Measurements from ENCODE around the gene PRRC1.

DNA sequence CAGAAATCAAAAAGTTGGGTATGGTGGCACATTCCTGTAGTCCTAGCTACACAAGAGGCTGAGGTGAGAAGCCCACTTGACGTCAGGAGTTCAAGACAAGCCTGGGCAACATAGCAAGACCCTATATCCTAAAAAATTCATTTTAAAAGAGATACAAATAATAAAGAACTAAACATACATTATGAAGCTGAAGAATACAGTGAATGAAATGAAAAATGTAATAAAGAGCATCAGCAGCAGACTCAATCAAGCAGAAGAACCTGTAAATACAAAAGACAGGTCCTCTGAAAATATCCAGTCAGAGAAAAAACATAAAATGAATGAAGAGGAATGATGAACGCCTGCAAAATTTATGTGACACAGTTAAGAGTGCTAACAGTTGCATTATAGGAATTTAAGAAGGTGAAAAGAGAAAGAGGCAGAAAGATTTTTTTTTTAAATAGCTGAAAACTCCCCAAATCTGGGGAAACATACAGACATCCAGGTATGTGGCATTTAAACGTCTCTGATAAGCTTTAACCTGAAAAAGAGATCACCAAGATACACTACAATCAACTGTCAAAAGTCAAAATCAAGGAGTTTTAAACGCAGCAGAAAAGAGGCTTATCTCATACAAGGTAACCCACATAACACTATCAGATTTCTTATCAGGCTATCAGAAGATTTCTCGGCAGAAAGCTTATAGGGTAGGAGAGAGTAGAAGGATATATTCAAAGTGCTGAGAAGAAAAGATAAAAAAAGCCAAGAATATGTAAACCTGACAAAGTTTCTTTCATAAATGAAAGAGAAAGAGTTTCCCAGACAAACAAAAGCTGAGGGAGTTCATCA is 57.6 kb downstream of the PRRC1 start:
- TF ChIP-seq POLR2A (IDR thresholded peaks at IDR 0.05), result no peak
- TF ChIP-seq, protein P1, sequence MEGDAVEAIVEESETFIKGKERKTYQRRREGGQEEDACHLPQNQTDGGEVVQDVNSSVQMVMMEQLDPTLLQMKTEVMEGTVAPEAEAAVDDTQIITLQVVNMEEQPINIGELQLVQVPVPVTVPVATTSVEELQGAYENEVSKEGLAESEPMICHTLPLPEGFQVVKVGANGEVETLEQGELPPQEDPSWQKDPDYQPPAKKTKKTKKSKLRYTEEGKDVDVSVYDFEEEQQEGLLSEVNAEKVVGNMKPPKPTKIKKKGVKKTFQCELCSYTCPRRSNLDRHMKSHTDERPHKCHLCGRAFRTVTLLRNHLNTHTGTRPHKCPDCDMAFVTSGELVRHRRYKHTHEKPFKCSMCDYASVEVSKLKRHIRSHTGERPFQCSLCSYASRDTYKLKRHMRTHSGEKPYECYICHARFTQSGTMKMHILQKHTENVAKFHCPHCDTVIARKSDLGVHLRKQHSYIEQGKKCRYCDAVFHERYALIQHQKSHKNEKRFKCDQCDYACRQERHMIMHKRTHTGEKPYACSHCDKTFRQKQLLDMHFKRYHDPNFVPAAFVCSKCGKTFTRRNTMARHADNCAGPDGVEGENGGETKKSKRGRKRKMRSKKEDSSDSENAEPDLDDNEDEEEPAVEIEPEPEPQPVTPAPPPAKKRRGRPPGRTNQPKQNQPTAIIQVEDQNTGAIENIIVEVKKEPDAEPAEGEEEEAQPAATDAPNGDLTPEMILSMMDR (IDR thresholded peaks at IDR 0.05), result no peak
